Osteoblast (primary cell): ENCODE measurements around the gene TENM4. TPM values are rescaled to one million over a fixed set of nuclear protein-coding genes. Genes with fewer than 3 reads are reported as not detected.

Experiments
- DNase-seq: peaks from one replicate; pipeline ENCODE4 v3.0.0; 2011; ENCODE audit warnings: low spot score, mixed read lengths; ENCODE audit not compliant: insufficient read length; ENCODE audit errors: missing footprints
- H2AFZ ChIP-seq: 2 replicates; pipeline ENCODE4 v1.6.0; 2011; ENCODE audit warnings: mild to moderate bottlenecking, low read length
- H3K27ac ChIP-seq: 2 replicates; pipeline ENCODE4 v1.5.1; 2011; ENCODE audit warnings: mild to moderate bottlenecking, low read depth, low read length, moderate library complexity
- H3K27me3 ChIP-seq: 2 replicates; pipeline ENCODE4 v1.6.0; 2012; ENCODE audit warnings: mild to moderate bottlenecking, control low read depth, inconsistent platforms, low read length, moderate library complexity; ENCODE audit not compliant: insufficient read depth
- H3K36me3 ChIP-seq: 2 replicates; pipeline ENCODE4 v1.5.1; 2011; ENCODE audit warnings: mild to moderate bottlenecking, low read length, control low read depth, moderate library complexity; ENCODE audit not compliant: insufficient read depth
- H3K4me1 ChIP-seq: 2 replicates; pipeline ENCODE4 v1.5.1; 2011; ENCODE audit warnings: mild to moderate bottlenecking, low read length, control low read depth, moderate library complexity; ENCODE audit not compliant: insufficient read depth
- H3K4me2 ChIP-seq: 2 replicates; pipeline ENCODE4 v1.6.0; 2011; ENCODE audit warnings: mild to moderate bottlenecking, low read length; ENCODE audit not compliant: insufficient read depth
- H3K4me3 ChIP-seq: fragments of 200-600 bp; sonication (generic); 3 replicates; pipeline ENCODE4 v1.5.1; 2012; ENCODE audit warnings: mild to moderate bottlenecking, low read length, inconsistent platforms; ENCODE audit not compliant: insufficient read depth
- H3K79me2 ChIP-seq: 2 replicates; pipeline ENCODE4 v1.6.0; 2012; ENCODE audit warnings: mild to moderate bottlenecking, low read length, control low read depth, inconsistent platforms; ENCODE audit not compliant: insufficient read depth
- H3K9me3 ChIP-seq: 2 replicates; pipeline ENCODE4 v1.5.1; 2011; ENCODE audit warnings: low read depth, low read length, control low read depth
- H4K20me1 ChIP-seq: 2 replicates; pipeline ENCODE4 v1.6.0; 2012; ENCODE audit warnings: mild to moderate bottlenecking, low read length, control low read depth; ENCODE audit not compliant: insufficient read depth
- total RNA-seq: library from RNA; depleted of rRNA; stranded (reverse); fragments of >200 nt; gene quantifications from 2 replicates; pipeline ENCODE4 v1.2.3, GENCODE V29; 2012
- TF ChIP-seq, protein P1 (sequence below): IDR thresholded peaks from 2 replicates; pipeline ENCODE4 v1.5.1; 2011; ENCODE audit warnings: mild to moderate bottlenecking, low read depth, low read length, moderate library complexity; ENCODE audit errors: extremely low read depth

Gene TENM4
- total RNA-seq, 1 donor, result 63.3 TPM

DNA sequence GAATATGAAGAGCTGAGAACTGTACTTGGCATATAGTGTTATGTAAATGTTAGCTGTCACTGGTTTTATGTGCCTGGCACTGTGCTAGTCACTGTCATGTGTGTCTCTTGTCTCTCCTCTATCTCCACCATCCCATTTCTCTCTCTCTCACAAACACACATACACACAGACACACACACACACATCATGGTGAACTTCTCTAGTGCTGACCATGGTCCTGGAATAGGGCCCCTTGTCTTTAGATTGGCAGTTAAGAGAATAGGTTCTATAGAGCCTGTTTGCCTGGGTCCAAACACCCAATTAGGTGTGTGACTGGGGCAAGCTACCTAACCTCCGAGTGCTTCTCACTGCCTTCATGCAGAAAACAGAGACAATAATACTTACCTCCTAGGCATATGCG, 756.5 kb downstream of the TENM4 start:
- no peak overlapping the region for H3K4me2 ChIP-seq
- no peak overlapping the region for H2AFZ ChIP-seq
- H3K27me3 ChIP-seq, result no peaks in the 10 kb centered on the region
- no peak for DNase-seq
- TF ChIP-seq, protein P1, sequence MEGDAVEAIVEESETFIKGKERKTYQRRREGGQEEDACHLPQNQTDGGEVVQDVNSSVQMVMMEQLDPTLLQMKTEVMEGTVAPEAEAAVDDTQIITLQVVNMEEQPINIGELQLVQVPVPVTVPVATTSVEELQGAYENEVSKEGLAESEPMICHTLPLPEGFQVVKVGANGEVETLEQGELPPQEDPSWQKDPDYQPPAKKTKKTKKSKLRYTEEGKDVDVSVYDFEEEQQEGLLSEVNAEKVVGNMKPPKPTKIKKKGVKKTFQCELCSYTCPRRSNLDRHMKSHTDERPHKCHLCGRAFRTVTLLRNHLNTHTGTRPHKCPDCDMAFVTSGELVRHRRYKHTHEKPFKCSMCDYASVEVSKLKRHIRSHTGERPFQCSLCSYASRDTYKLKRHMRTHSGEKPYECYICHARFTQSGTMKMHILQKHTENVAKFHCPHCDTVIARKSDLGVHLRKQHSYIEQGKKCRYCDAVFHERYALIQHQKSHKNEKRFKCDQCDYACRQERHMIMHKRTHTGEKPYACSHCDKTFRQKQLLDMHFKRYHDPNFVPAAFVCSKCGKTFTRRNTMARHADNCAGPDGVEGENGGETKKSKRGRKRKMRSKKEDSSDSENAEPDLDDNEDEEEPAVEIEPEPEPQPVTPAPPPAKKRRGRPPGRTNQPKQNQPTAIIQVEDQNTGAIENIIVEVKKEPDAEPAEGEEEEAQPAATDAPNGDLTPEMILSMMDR, result no peak
- no peak overlapping the region for H3K4me3 ChIP-seq
- no peaks in the 10 kb centered on the region for H3K79me2 ChIP-seq
- H3K9me3 ChIP-seq, result no peaks in the 10 kb centered on the region
- H4K20me1 ChIP-seq, result no peaks in the 10 kb centered on the region
- H3K4me1 ChIP-seq, result no peaks in the 10 kb centered on the region
- no peaks in the 10 kb centered on the region for H3K36me3 ChIP-seq
- no peak overlapping the region for H3K27ac ChIP-seq

- no peaks in the 10 kb centered on the region for H4K20me1 ChIP-seq
- H3K27me3 ChIP-seq, result no peaks in the 10 kb centered on the region
- H3K4me2 ChIP-seq, result no peak overlapping the region
- H3K79me2 ChIP-seq, result no peaks in the 10 kb centered on the region
- no peaks in the 10 kb centered on the region for H3K9me3 ChIP-seq
- no peak overlapping the region for H3K4me3 ChIP-seq
- no peaks in the 10 kb centered on the region for H3K36me3 ChIP-seq
- no peaks in the 10 kb centered on the region for H3K4me1 ChIP-seq
- TF ChIP-seq, protein P1, result no peak
- no peak overlapping the region for H3K27ac ChIP-seq
- H2AFZ ChIP-seq, result no peak overlapping the region
- no peak for DNase-seq
Measured at GRCh38 chr11:78683774-78684173, 757.1 kb downstream of the TENM4 start.

- H3K27me3 ChIP-seq, result no peaks in the 10 kb centered on the region
- no peak overlapping the region for H3K4me2 ChIP-seq
- no peaks in the 10 kb centered on the region for H3K79me2 ChIP-seq
- H3K9me3 ChIP-seq, result no peaks in the 10 kb centered on the region
- no peaks in the 10 kb centered on the region for H4K20me1 ChIP-seq
- TF ChIP-seq, protein P1, result no peak
- no peak for DNase-seq
- H3K36me3 ChIP-seq, result no peaks in the 10 kb centered on the region
- no peak overlapping the region for H3K27ac ChIP-seq
- no peaks in the 10 kb centered on the region for H3K4me1 ChIP-seq
- H3K4me3 ChIP-seq, result no peak overlapping the region
- no peak overlapping the region for H2AFZ ChIP-seq
Measured at GRCh38 chr11:78676026-78676557, 764.7 kb downstream of the TENM4 start.

DNA sequence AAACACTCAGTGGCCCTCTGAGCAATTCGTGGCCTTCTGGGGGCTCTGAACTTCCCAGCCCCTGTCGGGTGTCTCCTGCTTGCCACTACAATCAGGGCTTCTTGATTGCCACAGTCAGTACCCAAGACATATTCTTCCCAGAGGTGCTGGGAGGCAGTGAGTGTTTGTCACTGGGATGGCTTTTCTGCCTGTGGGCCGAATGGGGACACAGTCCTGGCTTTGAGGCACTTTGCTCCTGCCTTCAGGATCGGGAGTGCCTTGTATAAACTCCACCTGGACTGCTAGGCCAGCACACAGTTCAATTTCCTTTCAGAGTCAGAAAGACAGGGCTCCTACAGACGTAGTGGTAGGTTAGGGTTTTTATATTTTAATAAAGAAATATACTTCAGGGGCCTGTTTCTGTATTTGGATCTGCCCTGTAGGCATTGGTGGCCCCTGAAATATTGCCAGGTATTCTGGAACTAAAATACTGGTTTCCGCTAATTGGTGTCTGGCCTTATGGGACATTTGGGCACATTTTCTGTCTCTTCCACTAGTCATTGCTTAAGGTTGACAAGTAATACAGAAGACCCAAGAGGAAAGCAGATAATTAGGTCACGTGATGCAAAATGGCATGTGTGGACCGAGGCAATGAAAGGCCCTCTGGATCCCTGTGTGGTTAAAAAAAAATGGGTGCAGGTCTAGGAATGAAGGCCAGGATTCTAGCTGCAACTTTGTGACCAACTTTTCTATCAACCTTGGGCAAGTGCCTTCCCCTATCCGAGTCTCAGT, 767.8 kb downstream of the TENM4 start:
- Histone ChIP-seq H3K27ac (no peak overlapping the region), H3K4me3 (no peak overlapping the region), H4K20me1 (no peaks in the 10 kb centered on the region), H3K79me2 (no peaks in the 10 kb centered on the region), H2AFZ (no peak overlapping the region), H3K4me1 (no peaks in the 10 kb centered on the region), H3K36me3 (no peaks in the 10 kb centered on the region), H3K9me3 (no peaks in the 10 kb centered on the region), H3K27me3 (no peaks in the 10 kb centered on the region), H3K4me2 (no peak overlapping the region)
- no peak for DNase-seq
- TF ChIP-seq, protein P1, result no peak
